Stimulated activated naive CD8-positive, alpha-beta T cell treated with anti-CD3 and anti-CD28 coated beads, Interleukin-15, Interleukin-2, amounts not matched to agents 100 ng/mL and 50 ng/mL, for 24 hours (primary cell): Measurements from ENCODE around the gene TMPRSS6.

Experiments
- H3K27ac Mint-ChIP-seq: one replicate; pipeline ENCODE4 v1.8.0; 2021; ENCODE audit warnings: mild to moderate bottlenecking, mixed read lengths
- H3K27me3 Mint-ChIP-seq: one replicate; pipeline ENCODE4 v1.8.0; 2021; ENCODE audit warnings: mixed read lengths
- H3K36me3 Mint-ChIP-seq: one replicate; pipeline ENCODE4 v1.8.0; 2021; ENCODE audit warnings: low read depth, mixed read lengths
- H3K4me1 Mint-ChIP-seq: one replicate; pipeline ENCODE4 v1.8.0; 2021; ENCODE audit warnings: low read depth, mixed read lengths
- H3K4me3 Mint-ChIP-seq: one replicate; pipeline ENCODE4 v1.8.0; 2021; ENCODE audit warnings: mild to moderate bottlenecking, mixed read lengths
- H3K9me3 Mint-ChIP-seq: one replicate; pipeline ENCODE4 v1.8.0; 2021; ENCODE audit warnings: mixed read lengths

Gene TMPRSS6

DNA sequence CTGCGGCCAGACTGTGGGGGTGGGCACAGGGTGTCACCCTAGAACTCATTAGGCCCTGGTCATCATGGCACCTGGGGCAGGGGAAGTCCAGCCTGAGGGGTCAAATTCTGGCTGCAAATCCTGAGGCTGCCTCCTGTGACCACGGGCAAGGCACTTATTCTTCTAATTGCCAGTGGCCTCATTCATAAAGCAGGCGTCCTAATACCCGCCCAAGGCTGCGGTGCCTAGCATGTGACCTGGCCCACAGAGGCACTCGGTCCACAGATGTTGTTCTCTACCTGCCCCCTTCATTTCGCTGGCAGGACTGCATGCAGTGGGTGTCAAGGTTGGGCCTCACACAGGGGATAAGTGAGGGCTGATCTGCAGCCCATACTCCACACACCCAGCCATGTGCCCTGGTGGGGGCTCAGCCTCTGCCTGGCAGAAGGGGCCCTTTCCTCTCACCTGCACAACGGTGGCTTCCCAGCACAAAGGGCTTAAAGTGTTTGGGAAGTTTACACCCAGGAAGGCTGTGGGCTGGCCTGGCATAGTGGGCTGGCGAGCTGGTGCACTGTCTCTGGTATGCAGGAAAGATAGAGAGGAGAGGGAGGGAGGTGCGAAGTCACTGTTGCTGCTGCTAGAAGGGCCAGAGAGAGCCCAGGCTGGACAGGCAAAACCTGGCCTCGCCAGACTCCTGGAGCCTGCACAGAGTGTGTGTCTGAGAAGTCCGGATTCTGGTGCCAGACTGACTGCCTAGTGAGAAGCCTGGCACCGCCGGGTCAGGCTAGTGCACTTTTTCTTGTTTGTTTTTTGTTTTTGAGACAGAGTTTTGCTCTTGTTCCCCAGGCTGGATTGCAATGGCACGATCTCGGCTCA, 86.8 kb downstream of the TMPRSS6 start:
- no peak overlapping the region for H3K4me3 Mint-ChIP-seq
- H3K27ac Mint-ChIP-seq = no peak overlapping the region
- no peaks in the 10 kb centered on the region for H3K36me3 Mint-ChIP-seq
- H3K4me1 Mint-ChIP-seq = peaks cover 9% of the 10 kb centered on the region
- no peaks in the 10 kb centered on the region for H3K9me3 Mint-ChIP-seq
- H3K27me3 Mint-ChIP-seq = peaks cover 4% of the 10 kb centered on the region

DNA sequence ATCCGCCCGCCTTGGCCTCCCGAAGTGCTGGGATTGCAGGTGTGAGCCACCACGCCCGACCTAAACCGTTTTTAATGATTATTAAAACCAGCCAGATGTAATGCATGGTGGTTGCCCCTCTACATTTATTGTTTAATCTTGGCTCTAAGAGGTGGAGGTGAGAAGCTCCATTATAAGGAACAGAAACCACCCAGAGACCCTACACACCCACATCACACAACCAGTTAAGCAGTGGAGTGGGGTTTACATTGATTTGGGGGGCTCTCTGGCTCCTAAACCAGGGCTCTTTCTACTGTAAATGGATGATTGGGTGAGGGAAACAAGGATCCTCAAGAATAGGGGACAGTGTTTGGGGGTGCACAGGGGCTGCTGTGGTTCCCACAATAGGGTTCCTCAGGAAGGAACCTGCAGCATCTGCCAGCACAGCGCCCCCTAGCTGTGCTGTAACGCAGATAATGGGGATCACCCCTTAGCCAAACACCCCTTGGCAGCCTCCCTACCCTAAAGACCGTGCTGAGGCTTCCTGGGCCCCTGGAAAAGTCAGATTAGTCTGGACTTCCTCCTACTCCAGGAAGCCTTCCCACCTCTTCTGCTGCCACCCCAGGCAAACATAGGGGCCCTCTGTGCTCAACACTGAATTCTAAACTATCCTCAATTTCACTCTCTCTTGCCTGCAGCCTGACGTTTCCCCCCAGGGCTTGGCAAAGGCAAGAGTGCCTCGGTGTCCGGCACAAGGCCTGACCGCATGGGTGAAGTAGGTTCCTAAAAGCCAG, 87.6 kb downstream of the TMPRSS6 start:
- H3K4me1 Mint-ChIP-seq = peaks cover 9% of the 10 kb centered on the region
- H3K27me3 Mint-ChIP-seq = peaks cover 4% of the 10 kb centered on the region
- H3K9me3 Mint-ChIP-seq = no peaks in the 10 kb centered on the region
- H3K36me3 Mint-ChIP-seq = no peaks in the 10 kb centered on the region
- peak overlapping the region; percentile 20 for H3K4me3 Mint-ChIP-seq
- H3K27ac Mint-ChIP-seq = no peak overlapping the region

DNA sequence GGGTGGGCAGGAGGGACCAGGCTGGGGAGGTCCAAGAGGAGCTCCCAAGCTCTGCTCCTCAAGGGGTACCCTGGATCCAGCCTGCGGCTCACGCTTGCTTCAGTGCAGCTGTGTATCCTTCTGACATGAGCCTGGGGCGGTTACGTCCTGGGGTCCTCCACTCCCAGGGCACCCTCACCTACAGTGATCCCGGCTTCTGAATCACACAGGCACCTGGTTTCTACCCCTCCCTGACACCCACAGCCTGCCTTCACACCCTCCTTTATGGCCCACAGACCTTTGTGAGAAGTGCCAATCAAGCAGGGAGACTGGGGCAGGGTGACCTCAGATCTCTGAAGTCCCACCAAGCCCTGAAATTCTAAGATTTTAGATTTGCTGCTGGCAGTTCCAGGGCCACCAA, 88.5 kb downstream of the TMPRSS6 start:
- Mint-ChIP-seq H3K4me1 (peaks cover 9% of the 10 kb centered on the region), H3K9me3 (no peaks in the 10 kb centered on the region), H3K36me3 (no peaks in the 10 kb centered on the region), H3K27me3 (peaks cover 4% of the 10 kb centered on the region), H3K27ac (no peak overlapping the region), H3K4me3 (no peak overlapping the region)

DNA sequence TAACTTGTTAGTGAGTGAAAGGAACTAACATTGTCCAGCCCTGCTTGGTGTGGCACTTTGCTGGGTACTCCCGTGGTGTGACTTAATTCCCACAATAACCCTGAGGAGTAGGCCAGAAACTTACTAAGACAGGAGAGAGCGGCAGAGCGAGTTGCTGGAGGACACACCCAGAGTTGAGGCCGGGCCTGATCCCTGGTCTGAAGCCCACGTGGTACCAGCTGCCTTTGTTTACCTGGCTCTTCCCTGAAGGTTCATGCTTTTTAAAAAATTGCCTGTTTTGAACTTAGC, 89.4 kb downstream of the TMPRSS6 start:
- Mint-ChIP-seq H3K27me3 (peaks cover 4% of the 10 kb centered on the region), H3K36me3 (no peaks in the 10 kb centered on the region), H3K27ac (no peak overlapping the region), H3K9me3 (no peaks in the 10 kb centered on the region), H3K4me3 (peak overlapping the region; percentile 82), H3K4me1 (peaks cover 9% of the 10 kb centered on the region)

DNA sequence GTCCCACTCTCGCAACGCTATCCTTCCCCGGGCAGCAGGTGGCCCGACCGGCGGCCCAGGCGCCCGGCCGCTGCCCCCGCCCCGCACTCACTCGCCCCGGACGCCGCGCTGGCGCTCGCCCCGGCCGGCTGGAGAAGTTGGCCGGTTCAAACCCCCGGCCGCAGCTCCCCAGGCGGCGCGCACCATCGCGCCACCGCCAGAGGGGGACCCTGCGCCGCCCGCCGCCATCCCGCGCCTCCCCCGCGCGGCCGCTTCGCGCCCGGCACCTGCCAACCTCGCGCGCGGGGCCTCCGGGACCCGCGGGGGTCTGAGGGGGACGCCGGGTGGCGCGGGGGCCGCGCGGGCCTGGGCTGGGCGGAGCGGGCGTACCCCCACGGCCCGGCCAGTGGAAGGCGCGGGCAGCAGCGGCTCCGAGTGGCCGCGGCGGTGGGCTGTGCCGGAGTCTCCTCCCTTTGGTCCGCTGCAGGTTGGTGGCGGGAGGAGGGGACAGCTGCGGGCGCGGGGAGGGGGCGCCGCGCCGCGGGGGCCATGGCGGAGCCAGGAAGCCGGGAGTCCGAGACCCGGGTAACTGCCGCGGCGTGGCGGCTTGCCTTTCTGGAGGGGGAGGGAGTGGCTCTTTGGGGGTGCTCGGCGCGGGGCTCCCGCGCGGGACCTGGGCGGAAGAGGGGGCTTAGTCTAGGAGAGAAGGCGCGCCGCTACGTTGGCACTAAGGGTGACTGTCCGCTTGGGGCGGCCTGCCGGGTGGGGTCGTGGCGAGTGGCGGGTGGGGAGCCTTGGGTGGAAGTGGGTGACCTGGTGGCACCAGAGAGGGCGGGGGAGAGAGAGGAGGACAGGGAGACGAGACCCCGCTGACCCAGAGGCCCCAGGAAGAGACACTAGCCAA, 90.0 kb downstream of the TMPRSS6 start, which contains the start of the genes MPST and TST:
TSS of gene MPST (plus strand) at position 434 of the 883 bp plus-strand sequence. CDS start at position 529, 95 bp downstream.
TSS of gene TST (minus strand) at position 139 of the 883 bp plus-strand sequence. CDS start 715 bp downstream, outside the sequence.
- H3K4me3 Mint-ChIP-seq = peak within 1 kb of the TSS; percentile 82
- H3K27me3 Mint-ChIP-seq = peaks cover 4% of the 10 kb centered on the region
- H3K4me1 Mint-ChIP-seq = peaks cover 9% of the 10 kb centered on the region
- H3K36me3 Mint-ChIP-seq = no peaks in the 10 kb centered on the region
- no peak within 1 kb of the TSS for H3K27ac Mint-ChIP-seq
- H3K9me3 Mint-ChIP-seq = no peaks in the 10 kb centered on the region

DNA sequence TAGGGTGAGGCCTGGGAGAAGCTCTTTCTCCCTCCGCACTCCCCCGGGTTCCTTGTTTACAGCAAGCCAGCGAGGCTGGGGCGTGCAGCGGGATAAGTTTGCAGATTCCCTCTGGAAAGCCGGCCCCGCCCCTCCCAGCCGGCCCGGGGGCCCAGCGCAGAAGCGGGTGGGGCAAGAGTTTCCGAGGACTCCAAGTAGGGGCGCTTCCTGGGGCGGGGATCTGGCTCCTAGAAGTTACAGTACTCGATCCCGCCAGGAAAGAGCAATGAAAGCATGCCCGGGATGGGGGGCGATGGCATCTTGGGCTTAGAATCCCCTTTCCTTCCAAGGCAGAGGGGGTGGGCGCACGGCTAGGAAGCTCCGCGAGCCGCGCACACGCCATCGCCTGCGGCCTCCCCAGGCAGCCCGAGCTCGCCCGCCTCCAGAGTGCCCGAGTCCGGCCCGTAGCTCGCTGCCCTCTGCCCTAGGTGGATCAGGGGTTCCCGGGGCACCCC, 90.7 kb downstream of the TMPRSS6 start:
- H3K27me3 Mint-ChIP-seq = peaks cover 4% of the 10 kb centered on the region
- peak overlapping the region; percentile 69 for H3K4me3 Mint-ChIP-seq
- no peaks in the 10 kb centered on the region for H3K36me3 Mint-ChIP-seq
- no peak overlapping the region for H3K27ac Mint-ChIP-seq
- H3K9me3 Mint-ChIP-seq = no peaks in the 10 kb centered on the region
- H3K4me1 Mint-ChIP-seq = peaks cover 9% of the 10 kb centered on the region

DNA sequence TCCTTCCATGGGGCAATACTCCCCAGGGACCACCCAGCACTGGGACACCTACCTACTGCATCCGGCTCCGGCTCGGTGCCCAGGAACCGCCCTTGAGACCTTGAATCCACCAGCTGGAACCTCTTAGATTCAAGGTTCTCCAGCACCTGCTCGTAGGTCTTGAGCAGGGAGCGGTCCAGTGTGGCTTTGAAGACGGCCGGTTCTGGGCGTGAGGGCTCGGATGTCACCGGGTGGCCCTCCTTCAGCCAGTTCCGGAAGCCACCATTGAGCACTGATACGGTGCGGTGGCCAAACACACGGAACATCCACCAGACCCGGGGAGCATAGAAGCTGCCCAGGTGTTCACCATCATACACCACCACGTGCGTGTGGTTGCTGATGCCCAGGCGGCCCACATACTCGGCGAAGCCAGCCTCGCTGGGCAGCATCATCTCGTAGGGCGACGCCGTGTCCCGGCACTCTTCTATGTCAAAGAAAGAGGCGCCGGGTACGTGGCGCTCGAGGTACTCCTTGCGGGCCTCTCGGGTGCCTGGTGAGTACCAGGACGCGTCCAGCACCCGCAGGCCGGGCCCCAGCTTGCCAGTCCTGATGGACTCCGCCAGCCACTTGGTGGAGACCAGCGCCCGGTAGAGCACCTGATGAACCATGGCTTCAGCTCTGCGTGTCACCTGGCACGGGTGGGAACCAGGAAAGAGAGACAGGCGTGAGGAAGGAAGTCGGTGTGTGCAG, 91.3 kb downstream of the TMPRSS6 start:
- Mint-ChIP-seq H3K4me1 (peaks cover 9% of the 10 kb centered on the region), H3K27ac (no peak overlapping the region), H3K9me3 (no peaks in the 10 kb centered on the region), H3K36me3 (no peaks in the 10 kb centered on the region), H3K4me3 (peak overlapping the region; percentile 69), H3K27me3 (peaks cover 4% of the 10 kb centered on the region)

DNA sequence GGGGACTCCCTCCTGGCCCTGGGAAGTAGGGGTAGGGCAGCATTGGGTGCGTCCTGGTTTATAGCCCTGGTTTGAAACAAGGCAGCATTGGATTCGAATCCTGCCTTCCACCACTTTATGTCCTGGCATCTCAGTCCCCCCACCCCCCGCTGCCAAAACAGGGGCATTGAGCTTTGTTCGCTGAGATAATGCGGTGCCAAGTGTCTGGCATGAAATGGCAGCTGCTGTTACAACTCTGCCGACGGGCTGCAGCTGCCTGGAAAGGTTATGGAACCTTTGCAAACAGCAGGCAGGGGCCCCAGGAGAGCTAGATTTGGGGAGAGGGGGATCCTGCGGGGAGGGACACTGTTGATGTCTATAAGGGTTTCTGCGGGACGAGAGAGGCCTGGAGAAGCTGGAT, 92.2 kb downstream of the TMPRSS6 start:
- peaks cover 4% of the 10 kb centered on the region for H3K27me3 Mint-ChIP-seq
- no peak overlapping the region for H3K4me3 Mint-ChIP-seq
- no peaks in the 10 kb centered on the region for H3K9me3 Mint-ChIP-seq
- H3K4me1 Mint-ChIP-seq = peaks cover 9% of the 10 kb centered on the region
- no peak overlapping the region for H3K27ac Mint-ChIP-seq
- no peaks in the 10 kb centered on the region for H3K36me3 Mint-ChIP-seq

DNA sequence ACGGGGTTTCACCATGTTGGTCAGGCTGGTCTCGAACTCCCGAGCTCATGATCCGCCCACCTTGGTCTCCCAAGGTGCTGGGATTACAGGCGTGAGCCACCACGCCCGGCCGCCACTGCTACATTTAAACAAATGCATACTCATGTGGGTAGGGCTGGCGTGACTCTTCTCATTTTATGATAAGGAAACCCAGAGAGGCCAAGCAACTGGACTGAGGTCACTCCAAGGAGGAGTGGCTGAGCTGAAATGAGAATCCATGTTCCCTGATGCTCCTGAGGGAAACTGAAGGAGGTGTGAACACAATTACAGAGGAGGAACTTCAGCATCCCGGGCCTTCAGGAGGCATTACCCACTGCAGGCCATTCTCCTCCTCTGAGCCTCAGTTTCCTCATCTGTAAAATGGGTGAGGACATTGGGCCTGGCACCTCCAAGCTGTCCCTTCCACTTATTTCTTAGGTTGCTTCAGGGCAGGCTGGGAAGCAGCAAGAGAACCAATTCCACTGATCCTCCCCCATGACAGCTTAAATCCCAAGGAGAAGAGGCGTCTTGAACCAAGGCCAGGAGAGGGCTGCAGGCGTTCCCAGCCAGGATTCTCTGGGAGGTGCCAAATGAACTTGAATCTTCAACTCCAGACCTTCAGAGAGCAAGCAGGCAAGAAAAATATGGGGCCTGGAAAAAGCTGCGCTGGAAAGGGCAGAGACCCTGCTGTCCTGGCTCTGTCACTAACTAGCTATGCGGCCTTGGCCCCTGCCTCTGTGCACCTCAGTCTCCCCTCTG, 93.2 kb downstream of the TMPRSS6 start:
- no peaks in the 10 kb centered on the region for H3K36me3 Mint-ChIP-seq
- H3K4me3 Mint-ChIP-seq = no peak overlapping the region
- peaks cover 4% of the 10 kb centered on the region for H3K27me3 Mint-ChIP-seq
- H3K9me3 Mint-ChIP-seq = no peaks in the 10 kb centered on the region
- peaks cover 4% of the 10 kb centered on the region for H3K4me1 Mint-ChIP-seq
- no peak overlapping the region for H3K27ac Mint-ChIP-seq

DNA sequence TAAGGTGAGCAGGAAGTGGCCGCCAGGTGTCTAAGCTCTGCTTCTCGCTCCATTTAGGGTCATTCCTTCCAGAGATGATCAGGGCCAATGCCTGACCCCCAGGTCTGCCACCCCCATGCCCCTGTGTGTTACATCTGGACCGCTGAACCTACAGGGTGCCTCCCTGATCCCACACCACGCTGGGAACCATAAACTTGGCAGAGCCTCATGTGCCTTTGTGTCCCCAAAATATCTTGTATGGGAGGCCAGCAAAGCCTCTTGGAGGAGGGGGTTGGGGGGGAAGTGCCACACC, 94.0 kb downstream of the TMPRSS6 start:
- H3K27me3 Mint-ChIP-seq = peaks cover 4% of the 10 kb centered on the region
- H3K4me3 Mint-ChIP-seq = no peak overlapping the region
- peaks cover 3% of the 10 kb centered on the region for H3K4me1 Mint-ChIP-seq
- H3K9me3 Mint-ChIP-seq = no peaks in the 10 kb centered on the region
- H3K36me3 Mint-ChIP-seq = no peaks in the 10 kb centered on the region
- no peak overlapping the region for H3K27ac Mint-ChIP-seq
